AG08396 (cell line): ENCODE measurements around the gene PRDM16.

ENCODE experiments used
- DNase-seq: peaks from one replicate; pipeline ENCODE4 v3.0.0; 2012; ENCODE audit warnings: low spot score, mixed read lengths

PRDM16 gene

GRCh38 chr1:3124246-3124645 lies 55.2 kb downstream of the PRDM16 start:
- no peak for DNase-seq

- DNase-seq, result no peak
Observed at GRCh38 chr1:3125078-3125477, 56.1 kb downstream of the PRDM16 start.

GRCh38 chr1:3125546-3126368 lies 56.8 kb downstream of the PRDM16 start:
- no peak for DNase-seq

GRCh38 chr1:3126756-3127678 lies 58.0 kb downstream of the PRDM16 start:
- no peak for DNase-seq

- no peak for DNase-seq
Observed at GRCh38 chr1:3127738-3128137, 58.7 kb downstream of the PRDM16 start.

GRCh38 chr1:3128431-3129132 lies 59.6 kb downstream of the PRDM16 start:
- no peak for DNase-seq

- DNase-seq, result no peak
Observed at GRCh38 chr1:3129133-3129490, 60.1 kb downstream of the PRDM16 start.

GRCh38 chr1:3130268-3130667 lies 61.3 kb downstream of the PRDM16 start:
- no peak for DNase-seq

GRCh38 chr1:3132660-3133059 lies 63.7 kb downstream of the PRDM16 start:
- no peak for DNase-seq

GRCh38 chr1:3133686-3134085 lies 64.7 kb downstream of the PRDM16 start:
- DNase-seq, result peak; percentile 43

- no peak for DNase-seq
Observed at GRCh38 chr1:3134381-3135072, 65.5 kb downstream of the PRDM16 start.

- no peak for DNase-seq
Observed at GRCh38 chr1:3135073-3135702, 66.2 kb downstream of the PRDM16 start.

- DNase-seq, result no peak
Observed at GRCh38 chr1:3135744-3136455, 66.9 kb downstream of the PRDM16 start.

- DNase-seq, result no peak
Observed at GRCh38 chr1:3136532-3136931, 67.5 kb downstream of the PRDM16 start.

- DNase-seq, result no peak
Observed at GRCh38 chr1:3137111-3138100, 68.4 kb downstream of the PRDM16 start.

GRCh38 chr1:3138623-3139151 lies 69.7 kb downstream of the PRDM16 start:
- no peak for DNase-seq

GRCh38 chr1:3139451-3139852 lies 70.4 kb downstream of the PRDM16 start:
- peak; percentile 48 for DNase-seq

GRCh38 chr1:3139871-3140361 lies 70.9 kb downstream of the PRDM16 start:
- peak; percentile 52 for DNase-seq

- DNase-seq, result no peak
Observed at GRCh38 chr1:3140437-3140836, 71.4 kb downstream of the PRDM16 start.
